ENCODE data around the gene GSE1.

Gene GSE1

GRCh38 chr16:85612801-85613603 is at the start of gene GSE1:
GSE1 (plus strand) TSS chr16:85613322; CDS start chr16:85613392, 70 bp downstream.
- DNase-seq (ENCODE audit: low read depth in 2 of 2) = peak; percentile 28 to 66

- DNase-seq (ENCODE audit: low read depth in 2 of 2) = no peak
These were observed 49.4 kb upstream of the GSE1 start for GRCh38 chr16:85563515-85564276.

- DNase-seq (ENCODE audit: low read depth in 2 of 2) = no peak
These were observed 48.7 kb upstream of the GSE1 start for GRCh38 chr16:85564277-85565051.

DNA sequence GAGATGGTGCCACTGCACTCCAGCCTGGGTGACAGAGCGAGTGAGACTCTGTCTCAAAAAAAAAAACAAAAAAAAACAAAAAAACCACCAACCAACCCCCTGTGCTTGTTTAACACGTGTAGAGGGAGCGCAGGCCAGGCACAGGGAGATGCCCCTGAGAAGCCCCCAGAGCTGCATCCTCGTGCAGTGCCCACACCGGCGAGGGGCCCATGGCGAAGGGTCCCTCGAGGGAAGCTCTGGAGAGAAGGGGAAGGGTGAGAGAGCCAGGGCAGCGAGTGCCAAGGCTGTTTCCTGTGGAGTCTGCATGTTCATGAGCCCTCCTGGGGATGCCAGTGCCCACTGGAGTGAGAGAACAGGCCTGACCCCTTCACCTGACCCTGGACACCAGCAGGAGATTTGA is 47.8 kb upstream of the GSE1 start:
- no peak for DNase-seq (ENCODE audit: low read depth in 2 of 2)

GRCh38 chr16:85565801-85566526 is 47.2 kb upstream of the GSE1 start:
- no peak for DNase-seq (ENCODE audit: low read depth in 2 of 2)

- DNase-seq (ENCODE audit: low read depth in 2 of 2) = no peak
These were observed 46.5 kb upstream of the GSE1 start for GRCh38 chr16:85566561-85567100.

DNA sequence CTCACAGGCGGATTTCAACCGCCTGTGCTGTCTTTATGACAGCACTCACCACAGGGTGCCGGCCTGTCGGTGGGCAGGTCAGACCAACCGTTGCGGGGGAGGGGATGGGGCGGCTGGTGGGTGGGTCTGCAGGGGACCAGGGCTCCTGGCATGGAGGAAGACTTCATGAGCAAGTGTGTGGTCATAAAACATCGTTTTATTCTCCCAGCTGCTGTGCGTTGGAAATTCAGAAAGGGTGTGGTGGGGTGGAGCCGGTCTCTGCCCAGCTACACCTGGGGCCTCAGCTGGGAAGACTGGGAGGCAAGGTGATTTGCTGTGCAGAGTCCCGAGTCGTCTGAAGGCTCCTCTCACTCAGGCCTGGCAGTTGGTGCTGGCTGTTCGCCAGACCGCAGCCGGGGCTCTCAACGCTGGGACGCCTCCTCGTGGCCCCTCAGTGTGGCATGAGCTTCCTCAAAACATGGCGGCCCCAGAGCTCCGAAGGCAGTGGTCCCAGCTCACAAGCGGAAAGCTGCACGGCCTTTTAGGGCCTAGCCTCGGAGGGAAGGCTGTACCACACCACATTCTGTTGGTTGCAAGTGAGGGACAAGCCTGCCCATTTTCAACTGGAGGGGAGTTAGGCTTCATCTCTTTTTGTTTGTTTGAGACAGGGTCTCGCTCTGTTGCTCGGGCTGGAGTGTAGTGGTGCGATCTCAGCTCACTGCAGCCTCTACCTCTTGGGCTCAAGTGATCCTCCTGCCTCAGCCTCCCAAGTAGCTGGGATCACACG is 45.8 kb upstream of the GSE1 start:
- no peak for DNase-seq (ENCODE audit: low read depth in 2 of 2)

- no peak for DNase-seq (ENCODE audit: low read depth in 2 of 2)
These were observed 45.2 kb upstream of the GSE1 start for GRCh38 chr16:85567935-85568334.

DNA sequence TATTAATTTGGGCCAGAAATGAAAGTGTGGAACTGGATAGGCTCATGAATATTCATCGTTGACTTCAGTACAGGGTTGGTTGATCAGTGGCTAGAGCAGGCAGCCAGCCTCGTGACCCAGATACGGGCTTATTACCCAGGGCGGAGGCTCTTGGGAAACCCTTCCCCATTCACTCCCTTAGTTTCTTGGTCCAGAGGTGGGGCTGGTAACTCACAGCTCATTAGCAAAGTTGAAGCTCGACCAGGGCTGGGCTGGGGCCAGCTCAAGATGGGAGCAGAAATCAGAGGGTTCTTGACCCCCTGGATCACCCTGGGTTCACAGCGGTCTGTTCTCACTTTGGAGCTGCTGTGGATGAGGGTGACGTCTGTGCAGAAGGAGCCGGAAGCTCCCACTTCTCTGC is 44.6 kb upstream of the GSE1 start:
- DNase-seq (ENCODE audit: low read depth in 2 of 2) = no peak

DNA sequence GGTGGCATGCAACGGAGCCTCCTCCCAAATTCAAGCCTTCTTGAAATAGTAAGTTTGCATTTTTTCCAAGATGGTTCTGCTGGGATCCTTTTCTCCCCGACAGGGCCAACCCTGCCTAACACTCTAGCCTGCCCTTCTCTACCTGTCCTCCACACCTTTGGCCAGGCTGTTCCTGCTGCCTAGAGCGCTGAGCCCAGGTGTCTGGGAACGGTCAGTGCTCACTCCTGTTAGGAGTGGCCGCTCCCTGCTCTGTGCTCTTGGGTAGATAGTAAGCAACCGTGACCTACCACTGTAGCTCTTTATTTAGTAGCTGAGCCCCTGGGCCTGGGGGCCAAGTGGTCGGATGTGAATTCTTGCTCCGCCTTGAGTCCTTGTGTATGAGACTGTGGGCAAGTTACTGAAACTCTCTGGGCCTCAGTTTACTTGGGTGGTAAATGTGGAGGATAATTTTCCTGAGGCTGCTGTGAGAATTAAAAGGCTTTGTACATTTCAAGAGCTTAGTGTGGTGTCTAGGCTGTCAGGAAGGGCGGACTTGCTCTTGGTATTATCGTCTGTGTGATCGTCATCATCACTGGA is 44.0 kb upstream of the GSE1 start:
- no peak for DNase-seq (ENCODE audit: low read depth in 2 of 2)

- DNase-seq (ENCODE audit: low read depth in 2 of 2) = no peak
These were observed 43.4 kb upstream of the GSE1 start for GRCh38 chr16:85569615-85570212.

GRCh38 chr16:85570213-85570734 is 42.8 kb upstream of the GSE1 start:
- no peak for DNase-seq (ENCODE audit: low read depth in 2 of 2)

DNA sequence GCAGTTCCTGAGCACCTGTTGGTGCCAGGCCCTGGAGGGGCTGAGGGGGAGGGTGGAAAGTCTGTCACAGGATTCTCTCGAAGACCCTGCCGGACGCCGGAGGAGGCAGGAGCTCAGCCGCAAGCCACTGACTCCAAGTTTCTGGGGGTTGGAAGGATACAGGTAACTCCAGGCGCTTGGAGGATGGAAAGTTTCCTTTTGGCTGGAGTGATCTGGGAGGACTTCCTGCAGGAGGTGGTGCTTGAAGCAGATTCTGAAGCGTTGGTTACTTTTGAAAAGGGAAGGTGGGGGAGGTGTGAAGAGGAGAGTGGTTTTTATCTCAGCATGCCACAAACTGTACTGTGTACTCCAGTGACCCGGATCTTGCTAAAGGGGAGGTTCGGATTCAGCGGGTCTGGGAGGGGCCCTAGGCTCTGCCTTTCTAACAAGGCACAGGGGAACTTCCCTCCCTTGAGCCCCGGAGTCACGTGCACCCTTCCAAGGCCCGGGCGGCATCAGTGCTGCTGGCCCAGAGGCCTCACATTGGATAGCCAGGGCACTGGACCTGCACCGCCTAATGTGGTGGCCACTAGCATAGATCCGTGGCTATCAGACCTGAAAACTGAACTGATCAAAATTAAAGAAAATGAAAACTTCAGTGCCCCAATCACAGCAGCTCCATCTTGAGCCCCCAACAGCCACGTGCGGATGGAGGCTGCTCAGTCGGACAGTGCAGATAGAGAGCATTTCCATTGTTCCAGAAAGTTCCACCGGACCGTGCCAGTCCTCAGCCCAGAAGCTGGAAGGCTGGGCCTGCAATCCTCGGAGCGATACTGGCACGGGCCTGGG is 42.2 kb upstream of the GSE1 start:
- no peak for DNase-seq (ENCODE audit: low read depth in 2 of 2)

GRCh38 chr16:85571563-85571812 is 41.6 kb upstream of the GSE1 start:
- DNase-seq (ENCODE audit: low read depth in 2 of 2) = no peak

DNA sequence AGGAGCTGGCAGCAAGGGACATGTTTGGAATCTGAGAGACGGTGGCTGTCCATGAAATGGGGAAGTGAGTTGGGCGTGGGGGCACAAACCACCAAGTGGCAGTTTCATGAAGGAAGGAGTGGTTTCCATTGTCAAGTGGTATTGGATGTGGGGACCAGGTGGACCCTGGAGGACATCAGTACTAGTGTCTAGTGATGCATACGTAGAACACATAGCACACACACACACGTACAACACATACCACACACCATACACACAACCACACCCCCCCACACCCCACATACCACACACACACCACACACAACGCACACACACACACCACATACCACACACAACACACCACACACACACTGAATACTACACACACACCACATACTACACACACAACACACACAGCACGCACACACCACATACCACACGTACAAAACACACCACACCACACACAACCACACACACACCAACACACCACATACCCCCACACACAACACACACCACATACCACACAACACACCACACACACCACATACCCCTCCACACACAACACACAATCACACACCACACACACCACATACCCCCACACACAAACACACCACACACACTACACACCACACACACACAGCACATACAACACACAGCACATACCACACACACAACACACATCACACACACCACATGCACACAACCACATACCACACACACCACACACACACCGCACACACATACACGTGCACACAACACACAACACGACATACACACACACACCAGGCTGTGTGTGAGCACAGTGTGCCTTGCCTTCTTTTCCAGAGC is 41.1 kb upstream of the GSE1 start:
- no peak for DNase-seq (ENCODE audit: low read depth in 2 of 2)

GRCh38 chr16:85573045-85573695 is 40.0 kb upstream of the GSE1 start:
- no peak for DNase-seq (ENCODE audit: low read depth in 2 of 2)
